Gastrocnemius medialis (tissue), 4 donors: Measurements from ENCODE around the gene ZNF213. TPM values are rescaled to one million over a fixed set of nuclear protein-coding genes. Genes with fewer than 3 reads are reported as not detected.
A peak's percentile ranks its signal among the peaks of the same experiment; 100 is the strongest.

Experiments
- ATAC-seq, 2 donors: fragments of 150-250 bp; one replicate each; pipeline ENCODE4 v1.9.1; 2016
- DNase-seq, 2 donors: peaks; one replicate each; pipeline ENCODE4 v3.0.0-alpha.2; 2019
- H3K27ac ChIP-seq, 4 donors: fragments of 200-600 bp; sonication (generic); 1 replicate in 1 of 4; 2 replicates in 3 of 4; pipeline ENCODE4 v1.5.1; 2016 to 2018; ENCODE audit warnings: mild to moderate bottlenecking in 2 of 4, moderate library complexity in 1 of 4
- H3K27me3 ChIP-seq, 3 donors: fragments of 200-600 bp; sonication (generic) in 2 of 3; 1 replicate in 1 of 3; 2 replicates in 2 of 3; pipeline versions ENCODE4 v1.5.1 to v1.6.0; 2016 to 2019; ENCODE audit warnings: mild to moderate bottlenecking in 1 of 3, moderate library complexity in 1 of 3
- H3K36me3 ChIP-seq, 2 donors: fragments of 200-600 bp; sonication (generic) in 1 of 2; one replicate each; pipeline ENCODE4 v1.5.1; 2017 to 2018
- H3K4me1 ChIP-seq, 2 donors: fragments of 200-600 bp; sonication (generic) in 1 of 2; one replicate each; pipeline ENCODE4 v1.5.1; 2016 to 2017; ENCODE audit warnings: mild to moderate bottlenecking in 2 of 2
- H3K4me3 ChIP-seq, 4 donors: fragments of 200-600 bp; sonication (generic) in 3 of 4; 1 replicate in 1 of 4; 2 replicates in 3 of 4; pipeline ENCODE4 v1.5.1; 2016 to 2019; ENCODE audit warnings: mild to moderate bottlenecking in 2 of 4
- H3K9me3 ChIP-seq, 3 donors: fragments of 200-600 bp; sonication (generic) in 2 of 3; 1 replicate in 1 of 3; 2 replicates in 2 of 3; pipeline ENCODE4 v1.5.1; 2016 to 2019
- CTCF ChIP-seq, 5 experiments: fragments of 450-650 bp in 3 of 5; fragments of 200-600 bp in 2 of 5; sonication (generic) in 2 of 5; IDR thresholded peaks in 4 of 5; conservative IDR thresholded peaks in 1 of 5; 1 replicate in 4 of 5; 2 replicates in 1 of 5; pipeline ENCODE4 v1.5.1; 2016 to 2019; ENCODE audit warnings: antibody characterized with exemption in 5 of 5, mild to moderate bottlenecking in 3 of 5, moderate library complexity in 3 of 5
- POLR2A ChIP-seq, 2 donors: fragments of 450-650 bp; IDR thresholded peaks; one replicate each; pipeline ENCODE4 v1.6.1; 2017; ENCODE audit warnings: antibody characterized with exemption in 2 of 2, mild to moderate bottlenecking in 2 of 2, moderate library complexity in 2 of 2
- in situ Hi-C, 4 donors: fragments of 200-750 bp; cut with MboI; loops; one replicate each; pipeline versions ENCODE4 v1.15.0 to v1.8.0; 2017; ENCODE audit warnings: low sequenced_read_pairs in 4 of 4
- intact Hi-C: fragments of 100-400 bp; cut with DNase I; formaldehyde crosslinking; loops from one replicate; pipeline ENCODE4 v1.15.1; 2023; ENCODE audit warnings: low total_unique reads
- total RNA-seq, 4 donors: library from RNA; depleted of rRNA; stranded (reverse); fragments of >200 nt; gene quantifications; one replicate each; pipeline versions ENCODE4 v1.1.0 to v1.2.3, GENCODE V29; 2016

Gene ZNF213
- total RNA-seq, 4 donors from 2014 or later: 8.9 to 18.6 (median 14.5) TPM

- H3K4me3 ChIP-seq: peak overlapping the region in 2 of 4 donors; percentile 9 to 46
- H3K36me3 ChIP-seq: no peaks in the 10 kb centered on the region
- H3K27ac ChIP-seq: no peak overlapping the region
- H3K27me3 ChIP-seq: peaks cover 78 to 82% (median 81%) of the 10 kb centered on the region in 3 donors
- ATAC-seq (no peak), DNase-seq (no peak)
- intact Hi-C loops: no loop called here
- no peaks in the 10 kb centered on the region for H3K9me3 ChIP-seq
- peaks cover 5 to 12% of the 10 kb centered on the region in 2 donors for H3K4me1 ChIP-seq
- no peak for TF ChIP-seq CTCF (IDR thresholded peaks at IDR 0.05 in 4 of 5, conservative IDR thresholded peaks at IDR 0.05 in 1 of 5)
- no peak for TF ChIP-seq POLR2A (IDR thresholded peaks at IDR 0.05)
- in situ Hi-C loops: no loop called here
Observed at GRCh38 chr16:3171181-3171854, 36.5 kb downstream of the ZNF213 start.

GRCh38 chr16:3171855-3172593 lies 37.2 kb downstream of the ZNF213 start:
- no peak overlapping the region for H3K27ac ChIP-seq
- DNase-seq (no peak), ATAC-seq (no peak)
- H3K4me3 ChIP-seq: no peak overlapping the region
- H3K27me3 ChIP-seq: peaks cover 84 to 89% (median 88%) of the 10 kb centered on the region in 3 donors
- H3K9me3 ChIP-seq: no peaks in the 10 kb centered on the region
- intact Hi-C loops (no loop called here), in situ Hi-C loops (no loop called here)
- H3K36me3 ChIP-seq: no peaks in the 10 kb centered on the region
- TF ChIP-seq POLR2A (IDR thresholded peaks at IDR 0.05) (no peak), CTCF (IDR thresholded peaks at IDR 0.05 in 4 of 5, conservative IDR thresholded peaks at IDR 0.05 in 1 of 5) (no peak)
- H3K4me1 ChIP-seq: peaks cover 5 to 12% of the 10 kb centered on the region in 2 donors

GRCh38 chr16:3173892-3174617 lies 39.2 kb downstream of the ZNF213 start:
- Histone ChIP-seq H3K4me3 (no peak overlapping the region), H3K27me3 (peaks cover 80 to 100% (median 89%) of the 10 kb centered on the region in 3 donors)

GRCh38 chr16:3174618-3175148 lies 39.9 kb downstream of the ZNF213 start:
- ATAC-seq (no peak), DNase-seq (no peak)
- H3K27me3 ChIP-seq: peaks cover 80 to 100% (median 89%) of the 10 kb centered on the region in 3 donors
- in situ Hi-C loops: no loop called here
- intact Hi-C loops: no loop called here
- no peaks in the 10 kb centered on the region for H3K9me3 ChIP-seq
- H3K4me1 ChIP-seq: peaks cover 5 to 12% of the 10 kb centered on the region in 2 donors
- no peaks in the 10 kb centered on the region for H3K36me3 ChIP-seq
- H3K4me3 ChIP-seq: no peak overlapping the region
- H3K27ac ChIP-seq: no peak overlapping the region
- no peak for TF ChIP-seq CTCF (IDR thresholded peaks at IDR 0.05 in 4 of 5, conservative IDR thresholded peaks at IDR 0.05 in 1 of 5)
- no peak for TF ChIP-seq POLR2A (IDR thresholded peaks at IDR 0.05)

More at GRCh38 chr16:3173892-3174617, 39.2 kb downstream of the ZNF213 start:
- DNase-seq: no peak
- intact Hi-C loops: no loop called here
- H3K9me3 ChIP-seq: no peaks in the 10 kb centered on the region
- no peak for ATAC-seq
- in situ Hi-C loops: no loop called here
- H3K4me1 ChIP-seq: peaks cover 5 to 12% of the 10 kb centered on the region in 2 donors
- no peaks in the 10 kb centered on the region for H3K36me3 ChIP-seq
- no peak for TF ChIP-seq CTCF (IDR thresholded peaks at IDR 0.05 in 4 of 5, conservative IDR thresholded peaks at IDR 0.05 in 1 of 5)
- H3K27ac ChIP-seq: no peak overlapping the region
